GM23248 (cell line): ENCODE results near the gene SEZ6L.

Experiments used
- EZH2 ChIP-seq: fragments of 200-600 bp; sonication (generic); IDR thresholded peaks from 2 replicates; pipeline ENCODE4 v1.6.1; 2018; ENCODE audit warnings: antibody characterized with exemption, mild to moderate bottlenecking; ENCODE audit not compliant: insufficient read depth, poor library complexity, severe bottlenecking
- EZH2phosphoT487 ChIP-seq: fragments of 200-600 bp; sonication (generic); IDR thresholded peaks from 2 replicates; pipeline ENCODE4 v1.6.1; 2018; ENCODE audit warnings: antibody characterized with exemption, moderate library complexity, mild to moderate bottlenecking, low read depth; ENCODE audit not compliant: insufficient read depth

DNA sequence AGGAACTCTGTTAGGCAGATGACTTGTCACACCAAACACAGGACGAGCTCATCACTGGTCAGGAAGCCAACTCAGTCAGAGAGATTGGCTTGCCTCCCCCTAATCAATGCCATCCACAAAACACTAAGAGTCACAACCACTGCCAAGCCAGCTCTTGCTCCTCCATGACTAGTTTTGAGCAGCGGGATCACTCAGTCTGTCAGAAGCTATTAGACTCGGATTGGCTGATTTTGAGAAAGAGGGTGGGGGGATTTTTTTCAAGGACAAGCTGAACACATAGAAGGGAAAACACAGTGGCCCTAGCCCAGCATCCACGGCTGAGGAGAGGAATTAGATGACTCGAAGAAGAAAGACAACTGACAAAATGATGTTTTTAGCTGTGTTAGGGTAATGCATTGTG, 55.9 kb downstream of the SEZ6L start:
- TF ChIP-seq EZH2 (no peak), EZH2phosphoT487 (no peak)
